ENCODE measurements around the gene LONRF3. TPM values are rescaled to one million over a fixed set of nuclear protein-coding genes. Genes with fewer than 3 reads are reported as not detected.

LONRF3 gene
- total RNA-seq, 1 donor from 2014 or later = 0.39 TPM

- Histone ChIP-seq H4K20me1 (ENCODE audit: low read depth) (no peaks in the 10 kb centered on the region), H3K4me1 (no peaks in the 10 kb centered on the region), H3K27ac (no peak overlapping the region), H3K27me3 (no peaks in the 10 kb centered on the region), H3K79me2 (ENCODE audit: low read depth) (no peaks in the 10 kb centered on the region), H3K9me3 (ENCODE audit: low read depth) (no peaks in the 10 kb centered on the region), H2AFZ (replicated peaks) (no peak overlapping the region), H3K4me3 (no peak overlapping the region), H3K36me3 (no peaks in the 10 kb centered on the region), H3K4me2 (no peak overlapping the region), H3K9ac (no peak overlapping the region), H3F3A (ENCODE audit: low read depth) (no peaks in the 10 kb centered on the region)
- H3K4me1 Mint-ChIP-seq = no peaks in the 10 kb centered on the region
- no peaks in the 10 kb centered on the region for H3K36me3 Mint-ChIP-seq
- H3K4me3 Mint-ChIP-seq = no peak overlapping the region
- no peak overlapping the region for H3K27ac Mint-ChIP-seq
- H3K9me3 Mint-ChIP-seq = no peaks in the 10 kb centered on the region
- TF ChIP-seq EZH2phosphoT487 (IDR thresholded peaks at IDR 0.05) (no peak), EZH2 (IDR thresholded peaks at IDR 0.05) (no peak), CTCF (IDR thresholded peaks at IDR 0.05) (no peak)
- no peak for DNase-seq (ENCODE audit: low spot score)
- peaks cover 8% of the 10 kb centered on the region for H3K27me3 Mint-ChIP-seq (ENCODE audit: insufficient read depth, low read depth)
Observed at GRCh38 chrX:118941147-118941546, 33.3 kb upstream of the LONRF3 start.

- no peak for DNase-seq (ENCODE audit: low spot score)
- H3K4me2 ChIP-seq = no peak overlapping the region
- no peaks in the 10 kb centered on the region for H3K4me1 ChIP-seq
- H3K27ac ChIP-seq = no peak overlapping the region
- H3K4me3 ChIP-seq = no peak overlapping the region
- H3K9ac ChIP-seq = no peak overlapping the region
- H3K36me3 ChIP-seq = no peaks in the 10 kb centered on the region
- no peaks in the 10 kb centered on the region for H3K27me3 ChIP-seq
- TF ChIP-seq CTCF (IDR thresholded peaks at IDR 0.05) (no peak), EZH2 (IDR thresholded peaks at IDR 0.05) (no peak), EZH2phosphoT487 (IDR thresholded peaks at IDR 0.05) (no peak)
- H3K79me2 ChIP-seq (ENCODE audit: low read depth) = no peaks in the 10 kb centered on the region
- no peaks in the 10 kb centered on the region for H3F3A ChIP-seq (ENCODE audit: low read depth)
- H3K9me3 ChIP-seq (ENCODE audit: low read depth) = no peaks in the 10 kb centered on the region
- Mint-ChIP-seq H3K27ac (no peak overlapping the region), H3K9me3 (no peaks in the 10 kb centered on the region), H3K4me1 (no peaks in the 10 kb centered on the region), H3K27me3 (ENCODE audit: insufficient read depth, low read depth) (peaks cover 8% of the 10 kb centered on the region), H3K4me3 (no peak overlapping the region), H3K36me3 (no peaks in the 10 kb centered on the region)
- no peak overlapping the region for H2AFZ ChIP-seq (replicated peaks)
- no peaks in the 10 kb centered on the region for H4K20me1 ChIP-seq (ENCODE audit: low read depth)
Observed at GRCh38 chrX:118943102-118943501, 31.3 kb upstream of the LONRF3 start.

- H3K27ac ChIP-seq = no peak overlapping the region
- H3K9me3 Mint-ChIP-seq = no peaks in the 10 kb centered on the region
- H3K27me3 ChIP-seq = no peaks in the 10 kb centered on the region
- no peaks in the 10 kb centered on the region for H3K9me3 ChIP-seq (ENCODE audit: low read depth)
- H3F3A ChIP-seq (ENCODE audit: low read depth) = no peaks in the 10 kb centered on the region
- no peaks in the 10 kb centered on the region for H3K36me3 Mint-ChIP-seq
- H2AFZ ChIP-seq (replicated peaks) = no peak overlapping the region
- no peaks in the 10 kb centered on the region for H4K20me1 ChIP-seq (ENCODE audit: low read depth)
- H3K27ac Mint-ChIP-seq = no peak overlapping the region
- TF ChIP-seq CTCF (IDR thresholded peaks at IDR 0.05) = no peak
- no peak for TF ChIP-seq EZH2 (IDR thresholded peaks at IDR 0.05)
- TF ChIP-seq EZH2phosphoT487 (IDR thresholded peaks at IDR 0.05) = no peak
- H3K4me1 Mint-ChIP-seq = no peaks in the 10 kb centered on the region
- no peaks in the 10 kb centered on the region for H3K4me1 ChIP-seq
- H3K4me3 ChIP-seq = no peak overlapping the region
- no peaks in the 10 kb centered on the region for H3K36me3 ChIP-seq
- H3K4me2 ChIP-seq = no peak overlapping the region
- no peak overlapping the region for H3K9ac ChIP-seq
- no peak for DNase-seq (ENCODE audit: low spot score)
- no peak overlapping the region for H3K4me3 Mint-ChIP-seq
- H3K27me3 Mint-ChIP-seq (ENCODE audit: insufficient read depth, low read depth) = peaks cover 5% of the 10 kb centered on the region
- no peaks in the 10 kb centered on the region for H3K79me2 ChIP-seq (ENCODE audit: low read depth)
Observed at GRCh38 chrX:118945921-118946320, 28.5 kb upstream of the LONRF3 start.
